ENCODE data around the gene CAMTA1.

Gene CAMTA1

GRCh38 chr1:7634546-7635240, 849.4 kb downstream of the CAMTA1 start:
- in situ Hi-C loops (cut with MboI; ENCODE audit: low sequenced_read_pairs, unreplicated experiment): loop anchor here (25.0 kb wide), 1 partner anchor 597 kb away; no protein-coding TSS in a partner anchor
- no peak for DNase-seq (ENCODE audit: low spot score)
- TF ChIP-seq CTCF (IDR thresholded peaks at IDR 0.05; ENCODE audit: borderline replicate concordance, control extremely low read depth, extremely low read depth, insufficient read depth, missing control alignments): no peak

- in situ Hi-C loops (cut with MboI; ENCODE audit: low sequenced_read_pairs, unreplicated experiment): loop anchor here (25.0 kb wide), 1 partner anchor 600 kb away; no protein-coding TSS in a partner anchor
- no peak for DNase-seq (ENCODE audit: low spot score)
Measured at GRCh38 chr1:7636795-7637526, 851.7 kb downstream of the CAMTA1 start.

GRCh38 chr1:7638078-7638477, 852.8 kb downstream of the CAMTA1 start:
- TF ChIP-seq CTCF (IDR thresholded peaks at IDR 0.05; ENCODE audit: borderline replicate concordance, control extremely low read depth, extremely low read depth, insufficient read depth, missing control alignments): no peak
- DNase-seq (ENCODE audit: low spot score): no peak
- in situ Hi-C loops (cut with MboI; ENCODE audit: low sequenced_read_pairs, unreplicated experiment): loop anchor here (25.0 kb wide), 1 partner anchor 601 kb away; no protein-coding TSS in a partner anchor

More at GRCh38 chr1:7636795-7637526, 851.7 kb downstream of the CAMTA1 start:
- no peak for TF ChIP-seq CTCF (IDR thresholded peaks at IDR 0.05; ENCODE audit: borderline replicate concordance, control extremely low read depth, extremely low read depth, insufficient read depth, missing control alignments)

GRCh38 chr1:7639435-7640131, 854.3 kb downstream of the CAMTA1 start:
- no peak for TF ChIP-seq CTCF (IDR thresholded peaks at IDR 0.05; ENCODE audit: borderline replicate concordance, control extremely low read depth, extremely low read depth, insufficient read depth, missing control alignments)
- DNase-seq (ENCODE audit: low spot score): no peak
- in situ Hi-C loops (cut with MboI; ENCODE audit: low sequenced_read_pairs, unreplicated experiment): loop anchor here (25.0 kb wide), 1 partner anchor 602 kb away; no protein-coding TSS in a partner anchor

GRCh38 chr1:7640350-7640749, 855.1 kb downstream of the CAMTA1 start:
- no peak for TF ChIP-seq CTCF (IDR thresholded peaks at IDR 0.05; ENCODE audit: borderline replicate concordance, control extremely low read depth, extremely low read depth, insufficient read depth, missing control alignments)
- in situ Hi-C loops (cut with MboI; ENCODE audit: low sequenced_read_pairs, unreplicated experiment): loop anchor here (25.0 kb wide), 1 partner anchor 603 kb away; no protein-coding TSS in a partner anchor
- DNase-seq (ENCODE audit: low spot score): no peak

GRCh38 chr1:7640920-7641585, 855.8 kb downstream of the CAMTA1 start:
- no peak for TF ChIP-seq CTCF (IDR thresholded peaks at IDR 0.05; ENCODE audit: borderline replicate concordance, control extremely low read depth, extremely low read depth, insufficient read depth, missing control alignments)
- no peak for DNase-seq (ENCODE audit: low spot score)
- in situ Hi-C loops (cut with MboI; ENCODE audit: low sequenced_read_pairs, unreplicated experiment): loop anchor here (25.0 kb wide), 1 partner anchor 604 kb away; no protein-coding TSS in a partner anchor
